RWPE2 (cell line): Measurements from ENCODE around the gene SP1.
A peak's percentile ranks its signal among the peaks of the same experiment; 100 is the strongest.
"Not testable (repeated sequence)": the region's sequence is repeated elsewhere in the genome, so short reads cannot be mapped to it uniquely, and the experiment has no call there.

Experiments used
- ATAC-seq: fragments of 200-7000 bp; cut with Tn5 transposase; 3 replicates; pipeline ENCODE4 v1.9.1; 2021; ENCODE audit warnings: low read depth
- DNase-seq: peaks from one replicate; pipeline ENCODE4 v3.0.0-alpha.2; 2020; ENCODE audit warnings: low spot score
- H3K27ac ChIP-seq: fragments of 450-650 bp; 2 replicates; pipeline ENCODE4 v1.5.1; 2017; ENCODE audit warnings: mild to moderate bottlenecking; ENCODE audit not compliant: poor library complexity, severe bottlenecking
- H3K27me3 ChIP-seq: fragments of 250-450 bp; sonication (Bioruptor Pico); 2 replicates; pipeline ENCODE4 v1.5.1; 2021; ENCODE audit warnings: mild to moderate bottlenecking, moderate library complexity; ENCODE audit not compliant: insufficient read depth, poor library complexity, severe bottlenecking
- H3K36me3 ChIP-seq: fragments of 250-450 bp; sonication (Bioruptor Pico); 2 replicates; pipeline ENCODE4 v1.5.1; 2020; ENCODE audit warnings: low read depth, mild to moderate bottlenecking, moderate library complexity
- H3K4me1 ChIP-seq: fragments of 250-450 bp; sonication (Bioruptor Pico); 2 replicates; pipeline ENCODE4 v1.5.1; 2021; ENCODE audit warnings: mild to moderate bottlenecking, moderate library complexity; ENCODE audit not compliant: insufficient read depth, poor library complexity, severe bottlenecking
- H3K4me3 ChIP-seq: fragments of 250-450 bp; sonication (Bioruptor Pico); 2 replicates; pipeline ENCODE4 v1.5.1; 2021; ENCODE audit warnings: mild to moderate bottlenecking, moderate library complexity; ENCODE audit not compliant: severe bottlenecking
- H3K9me3 ChIP-seq: fragments of 250-450 bp; sonication (Bioruptor Pico); 2 replicates; pipeline ENCODE4 v1.5.1; 2021; ENCODE audit warnings: mild to moderate bottlenecking, moderate library complexity; ENCODE audit not compliant: severe bottlenecking
- TF ChIP-seq, protein P1 (sequence below): fragments of 450-650 bp; IDR thresholded peaks from one replicate; pipeline ENCODE4 v1.5.1; 2017; ENCODE audit warnings: mild to moderate bottlenecking, moderate library complexity; ENCODE audit not compliant: poor library complexity, severe bottlenecking

SP1 gene

DNA sequence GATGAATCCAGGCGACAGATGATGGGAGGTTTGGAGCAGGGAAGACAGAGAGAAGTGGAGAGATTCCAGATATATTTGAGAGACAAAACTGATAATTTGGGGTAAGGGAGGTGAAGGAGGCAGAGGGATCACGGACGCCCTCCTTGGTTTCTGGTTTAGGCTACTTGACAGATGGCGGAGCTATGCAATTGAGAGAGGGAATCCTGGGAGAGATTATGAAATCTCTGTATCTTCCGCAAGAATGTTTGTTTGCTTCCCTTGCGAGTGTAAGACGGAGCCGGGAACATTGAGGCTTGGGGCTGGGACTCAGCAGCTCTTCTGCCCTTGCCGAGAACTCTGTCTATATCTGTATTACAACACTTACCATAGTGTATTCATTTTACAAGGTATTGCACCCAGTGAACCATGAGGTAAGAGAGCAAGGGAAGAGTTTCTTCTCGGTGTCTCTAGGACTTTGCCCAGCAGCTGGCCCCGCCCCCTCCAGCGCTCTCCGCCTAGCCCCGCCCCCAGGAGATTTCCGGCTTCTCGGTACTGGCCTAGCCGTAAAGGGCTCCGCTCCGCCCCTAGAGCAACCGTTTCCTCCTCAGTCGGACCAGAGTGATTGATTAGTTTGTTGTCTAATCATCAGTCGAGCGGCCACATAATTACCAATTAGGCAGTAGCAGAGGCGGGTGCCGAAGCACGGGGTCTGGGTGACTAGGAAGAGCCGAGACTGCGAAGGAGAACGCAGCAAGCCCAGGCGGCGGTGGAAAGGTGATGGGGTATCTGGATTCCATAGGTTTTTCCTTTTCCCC lies 61.3 kb downstream of the SP1 start, which contains the start of gene PRR13:
TSS of gene PRR13 (plus strand) at position 695 of the 794 bp plus-strand sequence. CDS start 981 bp downstream, outside the sequence.
- Histone ChIP-seq H3K9me3 (no peaks in the 10 kb centered on the region), H3K36me3 (peaks cover 32% of the 10 kb centered on the region), H3K27ac (peak within 1 kb of the TSS; percentile 75), H3K4me1 (peaks cover 6% of the 10 kb centered on the region), H3K27me3 (no peaks in the 10 kb centered on the region), H3K4me3 (peak within 1 kb of the TSS; percentile 61)
- ATAC-seq (peak; percentile 97), DNase-seq (peak; percentile 99)
- TF ChIP-seq, protein P1, sequence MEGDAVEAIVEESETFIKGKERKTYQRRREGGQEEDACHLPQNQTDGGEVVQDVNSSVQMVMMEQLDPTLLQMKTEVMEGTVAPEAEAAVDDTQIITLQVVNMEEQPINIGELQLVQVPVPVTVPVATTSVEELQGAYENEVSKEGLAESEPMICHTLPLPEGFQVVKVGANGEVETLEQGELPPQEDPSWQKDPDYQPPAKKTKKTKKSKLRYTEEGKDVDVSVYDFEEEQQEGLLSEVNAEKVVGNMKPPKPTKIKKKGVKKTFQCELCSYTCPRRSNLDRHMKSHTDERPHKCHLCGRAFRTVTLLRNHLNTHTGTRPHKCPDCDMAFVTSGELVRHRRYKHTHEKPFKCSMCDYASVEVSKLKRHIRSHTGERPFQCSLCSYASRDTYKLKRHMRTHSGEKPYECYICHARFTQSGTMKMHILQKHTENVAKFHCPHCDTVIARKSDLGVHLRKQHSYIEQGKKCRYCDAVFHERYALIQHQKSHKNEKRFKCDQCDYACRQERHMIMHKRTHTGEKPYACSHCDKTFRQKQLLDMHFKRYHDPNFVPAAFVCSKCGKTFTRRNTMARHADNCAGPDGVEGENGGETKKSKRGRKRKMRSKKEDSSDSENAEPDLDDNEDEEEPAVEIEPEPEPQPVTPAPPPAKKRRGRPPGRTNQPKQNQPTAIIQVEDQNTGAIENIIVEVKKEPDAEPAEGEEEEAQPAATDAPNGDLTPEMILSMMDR, result no peak

DNA sequence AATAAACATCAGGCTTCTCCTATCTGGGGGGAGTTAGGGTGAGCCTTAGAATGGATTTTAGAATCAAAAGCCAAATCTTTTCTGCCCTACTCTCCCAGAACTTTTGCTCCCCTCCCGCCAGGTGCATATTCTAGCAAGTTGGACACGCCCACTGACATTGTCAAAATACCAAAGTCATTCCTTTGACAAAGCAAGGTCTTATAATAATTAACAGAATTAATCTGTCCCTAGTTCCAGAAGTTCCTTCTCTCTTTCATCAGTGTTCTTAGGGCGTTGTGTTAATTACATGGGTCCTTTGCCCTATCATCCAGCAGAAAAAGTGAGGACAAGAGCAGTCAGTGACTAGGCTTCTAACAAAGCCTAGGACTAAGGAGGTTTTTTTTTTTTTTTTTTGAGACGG lies 64.0 kb downstream of the SP1 start:
- H3K27me3 ChIP-seq, result no peaks in the 10 kb centered on the region
- ATAC-seq (no peak), DNase-seq (no peak)
- no peak overlapping the region for H3K4me3 ChIP-seq
- no peak overlapping the region for H3K27ac ChIP-seq
- TF ChIP-seq, protein P1, result no peak
- peaks cover 6% of the 10 kb centered on the region for H3K4me1 ChIP-seq
- peaks cover 39% of the 10 kb centered on the region for H3K36me3 ChIP-seq
- no peaks in the 10 kb centered on the region for H3K9me3 ChIP-seq

DNA sequence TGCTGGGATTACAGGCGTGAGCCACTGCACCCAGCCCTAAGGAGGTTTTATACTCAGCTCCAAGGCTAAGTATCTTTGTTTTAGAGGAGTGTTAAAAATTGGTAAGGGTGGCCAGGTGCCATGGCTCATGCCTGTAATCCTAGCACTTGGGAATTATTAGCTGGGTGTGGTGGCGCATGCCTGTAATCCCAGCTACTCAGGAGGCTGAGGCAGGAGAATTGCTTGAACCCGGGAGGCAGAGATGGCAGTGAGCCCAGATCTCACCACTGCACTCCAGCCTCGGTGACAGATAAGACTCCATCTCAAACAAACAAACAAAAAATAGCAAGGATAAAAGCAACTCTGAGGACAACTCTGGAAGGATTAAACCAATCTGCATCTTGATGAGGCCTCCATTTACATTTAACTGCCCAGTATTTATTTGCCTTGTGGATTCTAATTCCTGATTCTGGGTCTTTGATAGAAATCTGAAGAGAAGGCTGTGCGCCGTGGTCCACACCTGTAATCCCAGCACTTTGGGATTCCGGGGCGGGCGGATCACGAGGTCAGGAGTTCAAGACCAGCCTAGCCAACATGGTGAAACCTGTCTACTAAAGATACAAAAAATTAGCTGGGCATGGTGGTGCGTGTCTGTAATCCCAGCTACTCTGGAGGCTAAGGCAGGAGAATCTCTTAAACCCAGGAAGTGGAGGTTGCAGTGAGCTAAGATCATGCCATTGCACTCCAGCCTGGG lies 64.8 kb downstream of the SP1 start:
- not testable (repeated sequence) for H3K4me1 ChIP-seq, DNase-seq, ATAC-seq, H3K27me3 ChIP-seq, H3K4me3 ChIP-seq, H3K27ac ChIP-seq, H3K9me3 ChIP-seq
- H3K36me3 ChIP-seq, result peaks cover 39% of the 10 kb centered on the region

DNA sequence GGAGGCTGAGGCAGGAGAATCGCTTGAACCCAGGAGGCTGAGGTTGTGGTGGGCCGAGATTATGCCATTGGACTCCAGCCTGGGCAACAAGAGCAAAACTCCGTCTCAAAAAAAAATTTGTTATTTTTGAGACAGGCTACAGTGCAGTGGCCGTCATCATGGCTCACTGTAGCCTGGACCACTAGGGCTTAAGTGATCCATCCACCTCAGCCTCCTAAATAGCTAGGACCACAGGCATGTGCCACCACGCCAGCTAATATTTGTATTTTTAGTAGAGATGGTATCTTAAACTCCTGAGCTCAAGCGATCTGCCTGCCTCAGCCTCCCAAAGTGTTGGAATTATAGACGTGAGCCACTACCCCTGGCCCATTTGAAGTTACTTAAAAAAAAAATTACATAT lies 71.0 kb downstream of the SP1 start:
- TF ChIP-seq, protein P1, result no peak
- Histone ChIP-seq H3K9me3 (no peaks in the 10 kb centered on the region), H3K27ac (no peak overlapping the region), H3K27me3 (no peaks in the 10 kb centered on the region), H3K4me1 (peaks cover 8% of the 10 kb centered on the region), H3K36me3 (peaks cover 40% of the 10 kb centered on the region), H3K4me3 (no peak overlapping the region)
- ATAC-seq, result no peak
- DNase-seq, result no peak

DNA sequence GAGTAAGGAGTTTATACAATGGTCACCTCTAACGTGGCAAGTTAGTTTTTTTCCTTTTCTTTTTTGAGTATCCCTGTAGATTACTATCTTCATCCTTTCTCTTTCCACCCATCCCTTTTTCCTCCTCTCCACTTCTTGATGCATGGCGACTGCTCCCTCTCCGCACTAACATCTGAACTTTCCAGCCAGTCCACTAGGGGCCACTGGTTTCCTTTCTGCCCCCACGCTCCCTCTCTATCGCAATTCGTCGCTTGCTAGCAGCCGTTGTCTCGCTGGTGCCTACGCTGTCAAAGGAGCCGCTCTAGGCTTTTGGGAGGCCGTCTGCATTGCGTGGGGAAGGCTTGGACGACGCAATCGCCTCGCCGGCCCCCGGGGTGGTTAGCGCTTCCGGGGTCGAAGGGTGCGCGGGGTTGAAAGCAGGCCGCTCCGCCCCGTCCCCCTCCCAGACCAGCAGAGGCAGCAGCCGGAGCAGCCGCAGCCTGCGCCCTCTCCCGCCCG lies 71.7 kb downstream of the SP1 start, which contains the start of gene PCBP2:
TSS of gene PCBP2 (plus strand) at position 442 of the 498 bp plus-strand sequence. CDS start 2,699 bp downstream, outside the sequence.
- DNase-seq (peak; percentile 99), ATAC-seq (peak; percentile 94)
- Histone ChIP-seq H3K27ac (peak within 1 kb of the TSS; percentile 64), H3K4me1 (peaks cover 8% of the 10 kb centered on the region), H3K27me3 (no peaks in the 10 kb centered on the region), H3K36me3 (peaks cover 43% of the 10 kb centered on the region), H3K9me3 (no peaks in the 10 kb centered on the region), H3K4me3 (peak within 1 kb of the TSS; percentile 65)
- TF ChIP-seq, protein P1, result peak; percentile 82
